ENCODE data around the gene GIT2. TPM values are rescaled to one million over a fixed set of nuclear protein-coding genes. Genes with fewer than 3 reads are reported as not detected.
A peak's percentile ranks its signal among the peaks of the same experiment; 100 is the strongest.

Gene GIT2
- total RNA-seq, 3 donors from 2014 or later, result 41.3 to 53.1 (median 42.6) TPM

DNA sequence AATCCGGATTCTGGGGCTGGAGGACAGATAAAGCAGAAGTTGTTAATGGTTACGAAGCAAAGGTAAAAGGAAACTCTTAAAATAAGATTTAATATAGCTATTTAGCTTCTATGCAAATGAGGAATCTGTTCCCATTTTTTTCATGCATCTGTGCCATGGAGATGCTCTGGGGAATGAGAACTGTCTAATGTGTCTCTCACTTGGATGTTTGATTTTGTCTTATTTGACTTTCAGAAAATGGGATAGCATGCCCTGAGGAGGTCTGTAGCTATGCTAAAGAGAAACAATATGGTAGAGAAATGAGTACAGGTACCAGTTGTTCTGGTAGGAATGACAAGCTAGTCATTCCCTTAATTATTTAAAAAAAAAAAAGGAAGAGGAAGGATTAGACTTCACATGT, 27.9 kb upstream of the GIT2 start:
- no peak for DNase-seq (ENCODE audit: low spot score in 2 of 2)
- Histone ChIP-seq H3K4me1 (no peaks in the 10 kb centered on the region), H3K4me3 (no peak overlapping the region), H3K36me3 (peaks cover 4% of the 10 kb centered on the region), H3K27ac (peak overlapping the region in 1 of 2 donors; percentile 26), H3K27me3 (no peaks in the 10 kb centered on the region), H3K9me3 (no peaks in the 10 kb centered on the region)
- intact Hi-C loops (cut with DNase I; ENCODE audit: low total_unique reads), result no loop called here
- TF ChIP-seq, protein P1, sequence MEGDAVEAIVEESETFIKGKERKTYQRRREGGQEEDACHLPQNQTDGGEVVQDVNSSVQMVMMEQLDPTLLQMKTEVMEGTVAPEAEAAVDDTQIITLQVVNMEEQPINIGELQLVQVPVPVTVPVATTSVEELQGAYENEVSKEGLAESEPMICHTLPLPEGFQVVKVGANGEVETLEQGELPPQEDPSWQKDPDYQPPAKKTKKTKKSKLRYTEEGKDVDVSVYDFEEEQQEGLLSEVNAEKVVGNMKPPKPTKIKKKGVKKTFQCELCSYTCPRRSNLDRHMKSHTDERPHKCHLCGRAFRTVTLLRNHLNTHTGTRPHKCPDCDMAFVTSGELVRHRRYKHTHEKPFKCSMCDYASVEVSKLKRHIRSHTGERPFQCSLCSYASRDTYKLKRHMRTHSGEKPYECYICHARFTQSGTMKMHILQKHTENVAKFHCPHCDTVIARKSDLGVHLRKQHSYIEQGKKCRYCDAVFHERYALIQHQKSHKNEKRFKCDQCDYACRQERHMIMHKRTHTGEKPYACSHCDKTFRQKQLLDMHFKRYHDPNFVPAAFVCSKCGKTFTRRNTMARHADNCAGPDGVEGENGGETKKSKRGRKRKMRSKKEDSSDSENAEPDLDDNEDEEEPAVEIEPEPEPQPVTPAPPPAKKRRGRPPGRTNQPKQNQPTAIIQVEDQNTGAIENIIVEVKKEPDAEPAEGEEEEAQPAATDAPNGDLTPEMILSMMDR (IDR thresholded peaks at IDR 0.05), result no peak
- TF ChIP-seq POLR2A (IDR thresholded peaks at IDR 0.05), result no peak
- TF ChIP-seq POLR2AphosphoS5 (IDR thresholded peaks at IDR 0.05), result no peak

DNA sequence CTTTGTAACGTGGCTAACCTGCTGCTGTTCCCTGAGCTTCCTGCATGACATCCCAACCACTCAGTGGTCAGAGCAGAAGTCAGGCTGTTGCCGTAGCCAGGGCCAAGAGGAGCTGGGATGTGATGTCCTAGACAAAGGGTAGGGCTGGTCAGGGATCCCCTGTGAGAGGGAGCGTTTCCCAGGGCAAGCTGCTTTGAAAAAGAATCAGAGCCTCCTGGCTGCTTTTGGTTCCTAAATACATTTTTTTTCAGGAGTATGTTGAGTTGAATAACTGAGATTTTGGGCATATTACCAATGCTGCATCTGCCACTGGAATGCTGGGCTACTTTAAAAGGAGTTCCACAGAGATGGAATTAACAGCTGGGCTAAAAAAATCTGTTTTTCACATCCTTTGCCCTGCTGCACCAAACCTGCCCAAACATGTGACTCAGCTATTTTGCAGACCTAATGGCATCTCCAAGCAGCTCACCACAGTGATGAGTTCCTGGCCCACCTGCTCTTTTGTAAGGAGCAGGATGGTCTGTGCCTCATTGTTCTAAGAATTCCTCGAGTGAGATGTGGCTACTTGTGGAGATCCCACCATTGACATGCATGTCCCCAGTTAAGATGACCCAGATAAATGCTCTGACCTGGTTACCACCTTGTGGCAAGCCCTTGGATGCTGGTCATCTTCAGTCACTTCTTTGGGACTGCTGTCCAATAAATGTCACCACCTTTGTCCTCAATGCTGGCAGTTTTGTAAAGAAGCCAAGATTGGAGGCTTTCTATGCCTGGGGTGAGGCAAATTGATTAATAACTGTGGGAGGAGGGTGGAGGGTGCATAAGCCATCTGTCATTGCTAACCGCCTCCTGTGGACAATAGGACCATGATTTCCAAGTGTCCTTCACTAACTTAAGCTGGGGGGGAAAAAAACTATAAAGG, 27.2 kb upstream of the GIT2 start:
- peaks cover 7% of the 10 kb centered on the region for H3K36me3 ChIP-seq

DNA sequence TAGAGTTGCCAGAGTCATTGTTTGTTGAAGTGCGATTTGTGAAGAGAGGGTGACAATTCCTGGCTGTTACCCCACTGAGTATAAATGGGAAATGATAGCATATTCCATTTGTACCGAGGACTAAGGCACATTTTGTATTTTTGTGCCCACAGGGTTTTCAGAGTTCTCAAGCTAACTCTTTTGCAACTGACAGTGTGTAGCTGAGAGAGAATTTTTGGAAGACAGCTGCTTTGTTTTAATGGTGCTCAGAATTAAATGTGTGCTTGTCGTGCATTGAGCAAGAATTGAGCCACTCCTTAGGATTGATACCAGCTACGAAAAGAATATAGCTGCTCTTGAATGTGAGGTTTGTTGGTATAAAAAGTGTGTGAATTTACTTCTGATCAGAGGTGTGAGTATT, 24.8 kb upstream of the GIT2 start:
- no peak for TF ChIP-seq POLR2AphosphoS5 (IDR thresholded peaks at IDR 0.05)
- H3K27ac ChIP-seq, result no peak overlapping the region
- H3K27me3 ChIP-seq, result no peaks in the 10 kb centered on the region
- no peaks in the 10 kb centered on the region for H3K9me3 ChIP-seq
- no peak for DNase-seq (ENCODE audit: low spot score in 2 of 2)
- no peaks in the 10 kb centered on the region for H3K4me1 ChIP-seq
- no peak overlapping the region for H3K4me3 ChIP-seq
- H3K36me3 ChIP-seq, result peaks cover 7% of the 10 kb centered on the region
- intact Hi-C loops (cut with DNase I; ENCODE audit: low total_unique reads), result no loop called here

More for the DNA sequence above, 27.2 kb upstream of the GIT2 start:
- Histone ChIP-seq H3K4me1 (no peaks in the 10 kb centered on the region), H3K27me3 (no peaks in the 10 kb centered on the region), H3K27ac (peak overlapping the region in 1 of 2 donors; percentile 26), H3K9me3 (no peaks in the 10 kb centered on the region), H3K4me3 (no peak overlapping the region)
- no peak for TF ChIP-seq POLR2AphosphoS5 (IDR thresholded peaks at IDR 0.05)
- TF ChIP-seq, protein P1 (IDR thresholded peaks at IDR 0.05), result no peak
- no peak for TF ChIP-seq POLR2A (IDR thresholded peaks at IDR 0.05)
- intact Hi-C loops (cut with DNase I; ENCODE audit: low total_unique reads), result no loop called here
- DNase-seq (ENCODE audit: low spot score in 2 of 2), result peak in 1 of 2 donors; percentile 39

DNA sequence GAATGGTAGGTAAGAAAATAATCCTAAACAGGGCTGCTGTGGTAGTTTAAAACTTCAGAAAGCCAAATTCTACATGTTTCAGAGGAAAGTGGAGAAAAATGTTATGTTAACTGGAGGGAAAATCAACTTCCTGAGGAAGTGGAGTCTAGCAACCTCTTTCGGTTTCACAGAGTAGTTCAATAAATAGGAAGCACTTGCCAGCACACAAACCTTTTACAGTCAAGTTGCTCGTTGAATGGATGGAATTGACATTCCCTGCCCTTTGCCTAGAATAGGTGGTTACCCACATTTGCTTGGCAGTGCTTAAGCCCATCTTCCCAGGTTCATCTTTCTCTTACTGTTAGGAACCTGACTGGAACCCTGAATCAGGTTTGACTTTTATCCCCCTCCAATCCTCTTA, 19.0 kb upstream of the GIT2 start:
- Histone ChIP-seq H3K9me3 (no peaks in the 10 kb centered on the region), H3K27me3 (no peaks in the 10 kb centered on the region), H3K36me3 (peaks cover 6% of the 10 kb centered on the region), H3K27ac (no peak overlapping the region), H3K4me1 (no peaks in the 10 kb centered on the region), H3K4me3 (no peak overlapping the region)
- DNase-seq (ENCODE audit: low spot score in 2 of 2), result no peak
- TF ChIP-seq POLR2A (IDR thresholded peaks at IDR 0.05), result no peak
- TF ChIP-seq POLR2AphosphoS5 (IDR thresholded peaks at IDR 0.05), result no peak
- intact Hi-C loops (cut with DNase I; ENCODE audit: low total_unique reads), result no loop called here

DNA sequence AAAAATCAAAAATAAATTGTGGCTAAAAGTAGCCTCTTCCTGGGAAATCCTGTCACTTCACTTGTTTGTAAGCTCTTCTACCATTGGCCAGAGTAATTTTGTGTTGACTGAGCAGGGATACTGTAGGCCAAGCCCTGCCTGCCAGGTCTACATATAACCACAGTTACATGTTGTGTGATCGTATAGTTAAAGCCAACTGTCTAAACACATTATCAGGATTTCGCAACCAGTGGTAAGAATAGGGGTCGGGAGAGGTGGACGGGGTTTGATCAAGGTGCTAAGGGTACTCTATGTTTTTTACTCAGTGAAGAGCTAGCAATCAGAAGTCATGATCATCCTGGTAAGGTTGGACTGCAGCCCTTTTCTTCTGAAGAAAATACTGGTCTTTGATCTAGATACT, 16.5 kb upstream of the GIT2 start:
- no peak overlapping the region for H3K27ac ChIP-seq
- H3K9me3 ChIP-seq, result no peaks in the 10 kb centered on the region
- no peak overlapping the region for H3K4me3 ChIP-seq
- intact Hi-C loops (cut with DNase I; ENCODE audit: low total_unique reads), result no loop called here
- H3K27me3 ChIP-seq, result no peaks in the 10 kb centered on the region
- no peak for DNase-seq (ENCODE audit: low spot score in 2 of 2)
- no peaks in the 10 kb centered on the region for H3K36me3 ChIP-seq
- TF ChIP-seq, protein P1 (IDR thresholded peaks at IDR 0.05), result no peak
- TF ChIP-seq POLR2AphosphoS5 (IDR thresholded peaks at IDR 0.05), result no peak
- no peak for TF ChIP-seq POLR2A (IDR thresholded peaks at IDR 0.05)
- H3K4me1 ChIP-seq, result no peaks in the 10 kb centered on the region

DNA sequence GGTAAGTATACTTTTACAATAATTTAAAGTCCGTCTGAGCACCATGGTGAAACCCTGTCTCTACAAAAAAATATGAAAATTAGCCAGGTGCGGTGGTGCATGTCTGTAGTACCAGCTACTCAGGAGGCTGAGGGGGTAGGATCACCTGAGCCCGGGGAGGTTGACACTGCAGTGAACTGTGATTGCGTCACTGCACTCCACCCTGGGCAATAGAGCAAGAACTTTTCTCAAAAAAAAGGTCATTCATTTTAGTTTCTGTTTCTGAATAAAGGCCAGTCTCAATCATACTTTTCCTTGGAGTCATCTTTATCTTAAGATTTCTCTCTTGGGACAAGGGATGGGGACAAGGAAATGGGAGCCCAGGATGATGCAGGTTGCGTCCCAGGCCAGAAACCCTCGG, 16.0 kb upstream of the GIT2 start:
- no peak for DNase-seq (ENCODE audit: low spot score in 2 of 2)
- TF ChIP-seq POLR2AphosphoS5 (IDR thresholded peaks at IDR 0.05) (no peak), POLR2A (IDR thresholded peaks at IDR 0.05) (no peak)
- TF ChIP-seq, protein P1 (IDR thresholded peaks at IDR 0.05), result no peak
- H3K4me3 ChIP-seq, result no peak overlapping the region
- intact Hi-C loops (cut with DNase I; ENCODE audit: low total_unique reads), result no loop called here
- no peaks in the 10 kb centered on the region for H3K4me1 ChIP-seq
- no peaks in the 10 kb centered on the region for H3K9me3 ChIP-seq
- no peak overlapping the region for H3K27ac ChIP-seq
- H3K36me3 ChIP-seq, result no peaks in the 10 kb centered on the region
- no peaks in the 10 kb centered on the region for H3K27me3 ChIP-seq

All from breast epithelium (tissue), 4 donors.